HEK293T (cell line): Measurements from ENCODE around the gene CIT.

ENCODE experiments used
- ARNT ChIP-seq: fragments of 450-650 bp; IDR thresholded peaks from 2 replicates; pipeline ENCODE4 v1.6.1; 2017; ENCODE audit warnings: mild to moderate bottlenecking
- BHLHE40 ChIP-seq: fragments of 450-650 bp; IDR thresholded peaks from 2 replicates; pipeline ENCODE4 v1.6.1; 2016; ENCODE audit warnings: mild to moderate bottlenecking, moderate library complexity, borderline replicate concordance
- FOXA1 ChIP-seq: fragments of 450-650 bp; IDR thresholded peaks from 2 replicates; pipeline ENCODE4 v1.6.1; 2016; ENCODE audit warnings: mild to moderate bottlenecking
- FOXK2 ChIP-seq: fragments of 450-650 bp; IDR thresholded peaks from 2 replicates; pipeline ENCODE4 v1.6.1; 2016; ENCODE audit warnings: mild to moderate bottlenecking
- FOXM1 ChIP-seq: fragments of 450-650 bp; IDR thresholded peaks from 2 replicates; pipeline ENCODE4 v1.6.1; 2017; ENCODE audit warnings: mild to moderate bottlenecking, borderline replicate concordance
- HDGF ChIP-seq: fragments of 450-650 bp; IDR thresholded peaks from 2 replicates; pipeline ENCODE4 v1.6.1; 2017; ENCODE audit warnings: antibody characterized with exemption, borderline replicate concordance
- PKNOX1 ChIP-seq: fragments of 450-650 bp; IDR thresholded peaks from 2 replicates; pipeline ENCODE4 v1.6.1; 2016
- SP1 ChIP-seq: fragments of 450-650 bp; IDR thresholded peaks from 2 replicates; pipeline ENCODE4 v1.6.1; 2017
- SUZ12 ChIP-seq: fragments of 450-650 bp; IDR thresholded peaks from 2 replicates; pipeline ENCODE4 v1.6.1; 2016; ENCODE audit warnings: mild to moderate bottlenecking
- TARDBP ChIP-seq: fragments of 450-650 bp; IDR thresholded peaks from 2 replicates; pipeline ENCODE4 v1.6.1; 2016
- ZNF384 ChIP-seq: fragments of 450-650 bp; IDR thresholded peaks from 2 replicates; pipeline ENCODE4 v1.6.1; 2016

DNA sequence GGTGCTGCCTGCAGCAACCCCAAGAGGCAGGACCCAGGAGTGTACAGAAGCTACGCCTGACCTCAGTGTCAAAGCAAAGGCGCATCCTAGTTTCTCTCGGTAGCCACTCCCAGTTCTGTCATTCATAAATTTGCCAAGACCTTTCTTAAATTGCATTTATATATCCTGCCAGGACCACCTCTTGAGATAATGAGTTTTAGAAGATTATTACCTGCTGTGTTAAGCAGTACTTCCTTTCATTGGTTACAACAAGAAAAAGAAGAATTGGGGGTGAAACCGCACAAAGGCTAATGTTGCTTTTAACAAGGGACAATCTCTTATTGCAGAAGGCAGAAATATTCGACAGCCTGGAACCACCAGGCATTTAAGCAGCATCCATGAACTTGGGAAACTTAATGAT is 57.8 kb downstream of the CIT start:
- TF ChIP-seq HDGF (no peak), FOXM1 (no peak), TARDBP (no peak), FOXA1 (no peak), ARNT (no peak), PKNOX1 (peak; percentile 68), FOXK2 (no peak), SUZ12 (no peak), BHLHE40 (no peak), ZNF384 (no peak), SP1 (no peak)
